ENCODE results near the gene CATSPERE. TPM values are rescaled to one million over a fixed set of nuclear protein-coding genes. Genes with fewer than 3 reads are reported as not detected.

CATSPERE gene
- 2.4 TPM in 2 replicates for total RNA-seq

DNA sequence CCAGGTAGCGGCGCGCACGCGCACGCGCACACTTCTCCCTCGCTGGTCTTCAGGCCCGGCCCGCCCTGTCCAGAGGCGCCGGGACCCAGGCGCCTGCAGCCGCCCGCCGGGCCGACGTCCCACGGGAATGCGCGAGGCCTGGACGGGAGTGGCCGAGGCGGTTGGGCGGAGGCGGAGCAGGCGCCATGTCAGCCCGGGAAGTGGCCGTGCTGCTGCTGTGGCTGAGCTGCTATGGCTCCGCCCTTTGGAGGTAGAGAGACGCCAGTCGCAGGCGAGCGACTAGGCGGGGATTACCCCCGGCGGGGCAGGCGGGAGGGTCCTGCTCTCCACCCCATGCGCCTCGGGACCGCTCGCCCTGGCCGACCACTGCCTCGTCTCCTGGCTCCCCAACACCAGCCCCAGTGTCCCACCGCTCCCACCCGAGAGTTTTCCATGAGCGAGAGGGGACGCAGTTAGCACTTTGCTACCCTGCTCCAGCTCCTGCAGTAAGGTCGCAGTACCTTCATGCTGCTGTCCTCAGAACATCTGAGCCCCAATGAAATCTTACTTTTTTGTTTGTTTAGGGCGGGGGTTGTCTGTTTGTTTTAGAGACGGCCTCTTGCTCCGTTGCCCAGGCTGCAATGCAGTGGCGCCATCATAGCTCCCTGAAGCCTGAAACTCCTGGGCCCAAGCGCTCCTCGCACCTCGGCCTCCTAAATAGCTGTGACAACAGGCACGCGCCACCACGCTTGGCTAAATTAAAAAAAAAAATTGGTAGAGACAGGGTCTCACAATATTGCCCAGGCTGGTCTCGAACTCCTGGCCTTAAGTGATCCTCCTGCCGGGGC is at the start of gene CATSPERE:
CATSPERE (plus strand) TSS at position 29 of the 827 bp plus-strand sequence; CDS start at position 186, 157 bp downstream.

DNA sequence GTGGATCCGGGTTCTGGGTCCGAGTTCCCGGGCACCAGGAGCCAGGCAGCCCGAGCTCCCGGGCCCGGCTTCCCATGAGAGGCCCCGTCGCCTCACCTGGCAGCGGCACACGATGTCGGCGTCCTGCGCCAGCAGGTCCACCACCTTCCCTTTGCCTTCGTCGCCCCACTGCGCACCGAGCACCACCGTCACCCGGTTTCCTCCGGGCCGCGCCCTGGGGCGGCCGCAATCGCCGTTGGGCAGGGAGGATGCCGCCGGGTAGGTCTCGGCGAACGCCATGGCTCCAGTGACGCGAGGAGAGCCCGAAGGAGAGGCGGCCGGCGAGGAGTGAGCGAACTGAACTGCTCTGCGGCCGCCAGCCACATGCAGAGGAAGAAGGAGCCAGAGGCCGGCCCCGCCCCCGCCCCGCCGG is 9.5 kb upstream of the CATSPERE start, which contains the start of gene ADSS2:
ADSS2 (minus strand) TSS at position 371 of the 412 bp plus-strand sequence; CDS start at position 279, 92 bp downstream.

DNA sequence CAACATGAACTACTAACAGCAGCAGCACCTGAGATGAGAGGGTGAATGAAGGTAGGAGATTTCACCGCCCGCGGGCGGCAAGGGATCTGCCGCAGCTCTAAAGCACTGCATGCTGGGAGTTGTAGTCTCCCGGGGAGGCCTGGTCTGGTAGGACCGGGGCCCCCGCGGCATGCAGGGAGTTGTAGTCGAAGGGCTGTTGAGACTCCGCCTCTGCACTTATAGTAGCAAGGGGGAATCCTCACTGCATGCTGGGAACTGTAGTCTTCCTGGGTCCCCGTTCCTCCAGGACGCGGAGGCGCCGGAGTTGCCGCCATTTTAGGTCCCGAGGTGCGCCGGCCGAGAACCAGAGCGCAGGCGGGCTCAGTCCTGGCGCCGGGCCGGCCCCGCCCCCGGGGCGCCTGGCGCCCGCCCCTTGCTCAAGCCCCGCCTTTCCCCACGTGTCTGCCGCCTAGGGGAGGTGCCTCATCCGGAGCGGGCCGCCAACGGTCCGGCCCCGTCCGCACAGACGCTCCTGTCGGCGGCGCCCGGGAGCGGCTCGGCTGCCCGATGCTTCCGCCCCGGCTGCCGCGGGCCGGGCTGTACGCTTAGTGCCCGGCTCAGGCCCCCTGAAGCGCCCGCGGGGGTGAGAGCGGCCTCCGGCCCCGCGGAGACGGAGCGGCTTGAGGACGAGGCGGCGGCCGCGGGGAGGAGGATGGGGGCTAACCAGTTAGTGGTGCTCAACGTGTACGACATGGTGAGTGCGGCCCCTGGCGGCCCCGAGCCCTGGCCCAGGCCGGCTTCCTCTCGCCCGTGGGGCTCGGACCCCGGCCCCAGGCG is 191.8 kb downstream of the CATSPERE start, which contains the start of gene DESI2:
DESI2 (plus strand) TSS at position 504 of the 816 bp plus-strand sequence; CDS start at position 692, 188 bp downstream.

Small RNA genes within 50 kb of the gene (small RNA-seq; reads per million reads assigned to genes)
- not detected for gene CYCSP5

Other genes with a start within 250 kb of the CATSPERE start
- 56.6 and 66.8 TPM in 2 replicates for gene ADSS2, start 9.4 kb upstream of the CATSPERE start, total RNA-seq
- gene DESI2, start 191.9 kb downstream of the CATSPERE start, total RNA-seq, result 79.2 and 84.0 TPM in 2 replicates